Epithelial cell of esophagus (primary cell): Measurements from ENCODE around the gene TMEM229B.

Source experiments
- DNase-seq: peaks from one replicate; pipeline ENCODE4 v3.0.0; 2010; ENCODE audit warnings: low read depth
- H3K4me3 ChIP-seq: 2 replicates; pipeline ENCODE4 v1.5.1; 2011; ENCODE audit warnings: mild to moderate bottlenecking, low read length, control low read depth
- CTCF ChIP-seq: IDR thresholded peaks from 2 replicates; pipeline ENCODE4 v1.5.1; 2011; ENCODE audit warnings: low read depth, mild to moderate bottlenecking, low read length, control low read depth, inconsistent platforms; ENCODE audit not compliant: insufficient read depth; ENCODE audit errors: missing control alignments

The TMEM229B gene

GRCh38 chr14:67472726-67473125 lies 15.8 kb downstream of the TMEM229B start:
- no peak for TF ChIP-seq CTCF
- no peak for DNase-seq
- no peak overlapping the region for H3K4me3 ChIP-seq

GRCh38 chr14:67469954-67470353 lies 18.6 kb downstream of the TMEM229B start:
- no peak for TF ChIP-seq CTCF
- DNase-seq: no peak
- H3K4me3 ChIP-seq: no peak overlapping the region

- DNase-seq: no peak
- H3K4me3 ChIP-seq: no peak overlapping the region
- no peak for TF ChIP-seq CTCF
Measured at GRCh38 chr14:67468378-67468730, 20.2 kb downstream of the TMEM229B start.

GRCh38 chr14:67467134-67467533 lies 21.4 kb downstream of the TMEM229B start:
- TF ChIP-seq CTCF: no peak
- DNase-seq: no peak
- no peak overlapping the region for H3K4me3 ChIP-seq

GRCh38 chr14:67464879-67465278 lies 23.6 kb downstream of the TMEM229B start:
- no peak overlapping the region for H3K4me3 ChIP-seq
- DNase-seq: no peak
- TF ChIP-seq CTCF: no peak

DNA sequence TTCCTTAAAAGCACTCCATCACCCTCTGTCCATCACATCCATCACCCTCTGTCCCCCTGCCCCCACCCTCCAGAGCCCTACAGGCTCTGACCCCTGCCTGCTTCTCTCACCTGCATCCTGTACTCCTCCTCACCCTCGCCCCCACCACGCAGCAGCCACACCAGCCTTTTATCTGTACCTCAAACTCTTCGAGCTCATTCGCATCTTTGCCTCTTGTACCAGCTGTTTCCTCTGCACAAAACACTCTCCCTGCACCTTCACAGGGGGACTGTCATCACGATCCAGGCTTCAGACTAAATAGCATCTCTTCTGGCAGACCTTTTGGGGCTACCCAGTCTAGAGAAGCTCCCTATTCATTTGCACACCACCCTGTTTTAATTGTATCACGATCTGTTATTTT lies 24.1 kb downstream of the TMEM229B start:
- no peak for TF ChIP-seq CTCF
- H3K4me3 ChIP-seq: no peak overlapping the region
- no peak for DNase-seq

DNA sequence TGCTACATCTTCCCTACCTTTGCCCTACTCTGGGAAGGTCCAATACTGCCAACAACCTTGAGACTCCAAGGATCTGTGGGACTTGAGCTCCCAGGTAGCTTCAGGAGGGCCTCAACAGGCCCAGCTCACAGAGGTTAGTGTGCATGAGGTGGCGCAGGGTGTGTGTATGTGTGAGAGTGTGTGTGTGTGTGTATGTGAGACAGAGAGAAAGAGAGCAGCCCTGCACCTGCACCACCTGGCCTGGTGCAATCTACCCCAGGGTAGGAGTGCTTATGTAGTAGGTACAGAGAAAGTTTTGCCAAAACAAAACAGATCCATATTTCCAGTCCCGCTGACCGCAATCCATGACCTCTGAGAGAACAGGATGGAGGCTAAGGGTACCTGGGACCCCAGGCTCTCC lies 24.6 kb downstream of the TMEM229B start:
- TF ChIP-seq CTCF: no peak
- no peak overlapping the region for H3K4me3 ChIP-seq
- no peak for DNase-seq
